ENCODE measurements around the gene SYNRG.
"Not testable (repeated sequence)": the region's sequence is repeated elsewhere in the genome, so short reads cannot be mapped to it uniquely, and the experiment has no call there.

The SYNRG gene

GRCh38 chr17:37609170-37610040 lies at the start of gene SYNRG:
SYNRG (minus strand) TSS chr17:37609418; CDS start chr17:37609355, 63 bp downstream.
- DNase-seq, result peak; percentile 92

- DNase-seq, result no peak
Observed at GRCh38 chr17:37657202-37657601, 48.0 kb upstream of the SYNRG start.

- no peak for DNase-seq
Observed at GRCh38 chr17:37651849-37652248, 42.6 kb upstream of the SYNRG start.

- DNase-seq, result no peak
Observed at GRCh38 chr17:37650419-37651003, 41.3 kb upstream of the SYNRG start.

- no peak for DNase-seq
Observed at GRCh38 chr17:37648555-37648954, 39.3 kb upstream of the SYNRG start.

- no peak for DNase-seq
Observed at GRCh38 chr17:37647856-37648255, 38.6 kb upstream of the SYNRG start.

GRCh38 chr17:37643869-37644268 lies 34.7 kb upstream of the SYNRG start:
- DNase-seq, result no peak

GRCh38 chr17:37643118-37643766 lies 34.0 kb upstream of the SYNRG start, which contains the start of gene DDX52:
DDX52 (minus strand) TSS chr17:37643446; CDS start chr17:37643420, 26 bp downstream.
- peak; percentile 85 for DNase-seq

- DNase-seq, result no peak
Observed at GRCh38 chr17:37642681-37643080, 33.5 kb upstream of the SYNRG start.

- no peak for DNase-seq
Observed at GRCh38 chr17:37640015-37640414, 30.8 kb upstream of the SYNRG start.

GRCh38 chr17:37637956-37638355 lies 28.7 kb upstream of the SYNRG start:
- DNase-seq, result no peak

- DNase-seq, result not testable (repeated sequence)
Observed at GRCh38 chr17:37616430-37616829, 7.2 kb upstream of the SYNRG start.

- no peak for DNase-seq
Observed at GRCh38 chr17:37614823-37615222, 5.6 kb upstream of the SYNRG start.

GRCh38 chr17:37614391-37614790 lies 5.2 kb upstream of the SYNRG start:
- no peak for DNase-seq

GRCh38 chr17:37610971-37611370 lies 1.8 kb upstream of the SYNRG start:
- no peak for DNase-seq

- not testable (repeated sequence) for DNase-seq
Observed at GRCh38 chr17:37610041-37610420, 813 bp upstream of the SYNRG start.

GRCh38 chr17:37608351-37609169 lies 658 bp downstream of the SYNRG start:
- no peak for DNase-seq

- no peak for DNase-seq
Observed at GRCh38 chr17:37607637-37608331, 1.4 kb downstream of the SYNRG start.

- DNase-seq, result no peak
Observed at GRCh38 chr17:37605813-37606505, 3.3 kb downstream of the SYNRG start.

GRCh38 chr17:37605081-37605480 lies 4.1 kb downstream of the SYNRG start:
- DNase-seq, result no peak

GRCh38 chr17:37604556-37604955 lies 4.7 kb downstream of the SYNRG start:
- no peak for DNase-seq

GRCh38 chr17:37598145-37598544 lies 11.1 kb downstream of the SYNRG start:
- DNase-seq, result no peak
